ENCODE results near the gene STRBP. TPM values are rescaled to one million over a fixed set of nuclear protein-coding genes. Genes with fewer than 3 reads are reported as not detected.

The STRBP gene
- total RNA-seq, 1 experiment from 2014 or later = 74.0 TPM

DNA sequence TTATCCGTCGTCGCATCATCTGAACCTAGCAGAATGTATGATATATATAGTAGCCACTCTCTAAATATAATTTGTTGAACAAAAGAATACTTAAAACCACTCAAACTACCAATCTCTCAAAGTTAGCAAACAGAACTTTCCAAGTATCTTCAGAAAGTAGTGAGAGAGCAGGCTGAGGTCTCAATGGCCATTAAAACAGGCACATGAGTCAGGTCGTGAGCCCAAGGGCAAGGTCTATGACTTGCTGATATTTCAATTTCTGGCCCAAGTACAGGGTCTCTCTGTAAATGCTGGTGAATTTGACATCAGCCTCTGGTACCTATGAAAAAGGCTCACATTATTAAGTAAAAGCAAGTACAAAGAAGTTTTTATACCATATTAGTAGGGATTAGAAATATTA lies 139.8 kb downstream of the STRBP start:
- H2BK20ac ChIP-seq (ENCODE audit: low read depth, low read length, poor library complexity, severe bottlenecking) = no peak overlapping the region
- H2AK5ac ChIP-seq (ENCODE audit: insufficient read length, low read length) = no peak overlapping the region
- Mint-ChIP-seq H3K9me3 (no peaks in the 10 kb centered on the region), H3K27me3 (ENCODE audit: low read depth) (no peaks in the 10 kb centered on the region), H3K27ac (no peak overlapping the region), H3K36me3 (ENCODE audit: insufficient read depth in 1 of 3, low read depth in 3 of 3) (peaks cover 9 to 14% (median 12%) of the 10 kb centered on the region in 3 experiments; a peak in 6 of 7 replicates), H3K4me1 (peaks cover 15 to 26% of the 10 kb centered on the region in 2 experiments), H3K4me3 (no peak overlapping the region)
- H2BK5ac ChIP-seq (ENCODE audit: insufficient read length, low read length) = no peak overlapping the region
- no peak overlapping the region for H3K56ac ChIP-seq (ENCODE audit: insufficient read length, low read depth, low read length)
- no peaks in the 10 kb centered on the region for H3K4me1 ChIP-seq (ENCODE audit: insufficient read depth, low read length)
- no peak overlapping the region for H4K8ac ChIP-seq (replicated peaks; ENCODE audit: insufficient read length, low read depth, low read length)
- no peak overlapping the region for H3T11ph ChIP-seq (ENCODE audit: low read length)
- no peak overlapping the region for H3K27ac ChIP-seq (ENCODE audit: insufficient read length, low read depth, low read length)
- WGBS (ENCODE audit: extremely low coverage, insufficient read length, low lambda C conversion rate) = no CpG with 5 or more reads among the region's 4 CpGs
- H3K4me2 ChIP-seq (ENCODE audit: insufficient read depth, insufficient read length, low read length) = no peak overlapping the region
- H3K18ac ChIP-seq (ENCODE audit: insufficient read length, low read depth, low read length) = no peak overlapping the region
- H2BK12ac ChIP-seq (ENCODE audit: insufficient read length, low read depth, low read length) = no peak overlapping the region
- no peak overlapping the region for H3K4ac ChIP-seq (ENCODE audit: low read depth, low read length)
- no peak overlapping the region for H4K5ac ChIP-seq (ENCODE audit: insufficient read length, low read depth, low read length)
- no peak overlapping the region for H2BK15ac ChIP-seq (ENCODE audit: low read depth, low read length)
- no peaks in the 10 kb centered on the region for H3K23me2 ChIP-seq (ENCODE audit: insufficient read length, low read depth, low read length, poor library complexity, severe bottlenecking)
- no peak overlapping the region for H2BK120ac ChIP-seq (ENCODE audit: low read depth, low read length, poor library complexity, severe bottlenecking)
- no peaks in the 10 kb centered on the region for H3K27me3 ChIP-seq (ENCODE audit: insufficient read depth, low read length)
- H4K20me1 ChIP-seq (ENCODE audit: control insufficient read depth, insufficient read depth, insufficient read length) = no peaks in the 10 kb centered on the region
- H3K79me2 ChIP-seq (ENCODE audit: insufficient read depth, low read length) = no peaks in the 10 kb centered on the region
- no peaks in the 10 kb centered on the region for H3K9me3 ChIP-seq (ENCODE audit: control insufficient read depth, low read depth, low read length)
- no peaks in the 10 kb centered on the region for H3K79me1 ChIP-seq (ENCODE audit: insufficient read depth, low read depth, low read length, poor library complexity, severe bottlenecking)
- TF ChIP-seq, protein P1, sequence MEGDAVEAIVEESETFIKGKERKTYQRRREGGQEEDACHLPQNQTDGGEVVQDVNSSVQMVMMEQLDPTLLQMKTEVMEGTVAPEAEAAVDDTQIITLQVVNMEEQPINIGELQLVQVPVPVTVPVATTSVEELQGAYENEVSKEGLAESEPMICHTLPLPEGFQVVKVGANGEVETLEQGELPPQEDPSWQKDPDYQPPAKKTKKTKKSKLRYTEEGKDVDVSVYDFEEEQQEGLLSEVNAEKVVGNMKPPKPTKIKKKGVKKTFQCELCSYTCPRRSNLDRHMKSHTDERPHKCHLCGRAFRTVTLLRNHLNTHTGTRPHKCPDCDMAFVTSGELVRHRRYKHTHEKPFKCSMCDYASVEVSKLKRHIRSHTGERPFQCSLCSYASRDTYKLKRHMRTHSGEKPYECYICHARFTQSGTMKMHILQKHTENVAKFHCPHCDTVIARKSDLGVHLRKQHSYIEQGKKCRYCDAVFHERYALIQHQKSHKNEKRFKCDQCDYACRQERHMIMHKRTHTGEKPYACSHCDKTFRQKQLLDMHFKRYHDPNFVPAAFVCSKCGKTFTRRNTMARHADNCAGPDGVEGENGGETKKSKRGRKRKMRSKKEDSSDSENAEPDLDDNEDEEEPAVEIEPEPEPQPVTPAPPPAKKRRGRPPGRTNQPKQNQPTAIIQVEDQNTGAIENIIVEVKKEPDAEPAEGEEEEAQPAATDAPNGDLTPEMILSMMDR (conservative IDR thresholded peaks at IDR 0.05) = no peak
- H4K91ac ChIP-seq (ENCODE audit: insufficient read length, low read depth, low read length) = no peak overlapping the region
- no peak overlapping the region for H2AFZ ChIP-seq (ENCODE audit: low read length)
- H3K9ac ChIP-seq (ENCODE audit: extremely low read depth, insufficient read length, low read length) = no peak overlapping the region
- no peak for DNase-seq
- no peak overlapping the region for H3K14ac ChIP-seq (ENCODE audit: insufficient read depth, low read length)
- no peak overlapping the region for H3K23ac ChIP-seq (ENCODE audit: insufficient read length, low read depth, low read length)
